HUES48 (cell line): ENCODE measurements around the gene LSAMP.
"Not testable (repeated sequence)": the region's sequence is repeated elsewhere in the genome, so short reads cannot be mapped to it uniquely, and the experiment has no call there.

Experiments
- H3K27ac ChIP-seq: one replicate; pipeline ENCODE4 v1.7.0; 2013; ENCODE audit warnings: low read depth, low read length, inconsistent platforms
- H3K27me3 ChIP-seq: 2 replicates; pipeline ENCODE4 v1.6.1; 2013; ENCODE audit warnings: mild to moderate bottlenecking, low read length; ENCODE audit not compliant: control insufficient read depth, insufficient read depth
- H3K36me3 ChIP-seq: 2 replicates; pipeline ENCODE4 v1.6.1; 2013; ENCODE audit warnings: low read length; ENCODE audit not compliant: control insufficient read depth, insufficient read depth
- H3K4me1 ChIP-seq: 2 replicates; pipeline ENCODE4 v1.6.1; 2013; ENCODE audit warnings: mild to moderate bottlenecking, low read length; ENCODE audit not compliant: control insufficient read depth, insufficient read depth
- H3K4me3 ChIP-seq: 2 replicates; pipeline ENCODE4 v1.5.1; 2013; ENCODE audit warnings: mild to moderate bottlenecking, low read depth, low read length
- H3K9ac ChIP-seq: 2 replicates; pipeline ENCODE4 v1.6.1; 2013; ENCODE audit warnings: mild to moderate bottlenecking, low read depth, low read length, moderate library complexity
- H3K9me3 ChIP-seq: 2 replicates; pipeline ENCODE4 v1.6.1; 2013; ENCODE audit warnings: low read length; ENCODE audit not compliant: control insufficient read depth, insufficient read depth

LSAMP gene

GRCh38 chr3:116241677-116242076 lies 203.6 kb downstream of the LSAMP start:
- Histone ChIP-seq H3K36me3 (no peaks in the 10 kb centered on the region), H3K4me1 (no peaks in the 10 kb centered on the region), H3K27me3 (no peaks in the 10 kb centered on the region), H3K9me3 (no peaks in the 10 kb centered on the region), H3K27ac (no peak overlapping the region), H3K4me3 (no peak overlapping the region), H3K9ac (no peak overlapping the region)

- Histone ChIP-seq H3K36me3 (no peaks in the 10 kb centered on the region), H3K4me3 (no peak overlapping the region), H3K9ac (no peak overlapping the region), H3K4me1 (no peaks in the 10 kb centered on the region), H3K27ac (no peak overlapping the region), H3K27me3 (no peaks in the 10 kb centered on the region), H3K9me3 (no peaks in the 10 kb centered on the region)
Observed at GRCh38 chr3:116240261-116240660, 205.0 kb downstream of the LSAMP start.

GRCh38 chr3:116238846-116239565 lies 206.3 kb downstream of the LSAMP start:
- Histone ChIP-seq H3K9me3 (no peaks in the 10 kb centered on the region), H3K36me3 (no peaks in the 10 kb centered on the region), H3K4me3 (no peak overlapping the region), H3K4me1 (no peaks in the 10 kb centered on the region), H3K27me3 (no peaks in the 10 kb centered on the region), H3K9ac (no peak overlapping the region), H3K27ac (no peak overlapping the region)

GRCh38 chr3:116233711-116234357 lies 211.5 kb downstream of the LSAMP start:
- H3K27ac ChIP-seq: no peak overlapping the region
- H3K4me3 ChIP-seq: no peak overlapping the region
- H3K9me3 ChIP-seq: no peaks in the 10 kb centered on the region
- no peaks in the 10 kb centered on the region for H3K36me3 ChIP-seq
- no peaks in the 10 kb centered on the region for H3K27me3 ChIP-seq
- H3K9ac ChIP-seq: no peak overlapping the region
- H3K4me1 ChIP-seq: no peaks in the 10 kb centered on the region

- Histone ChIP-seq H3K9ac (no peak overlapping the region), H3K4me3 (no peak overlapping the region), H3K36me3 (no peaks in the 10 kb centered on the region), H3K9me3 (no peaks in the 10 kb centered on the region), H3K4me1 (no peaks in the 10 kb centered on the region), H3K27ac (no peak overlapping the region), H3K27me3 (no peaks in the 10 kb centered on the region)
Observed at GRCh38 chr3:116230431-116231020, 214.8 kb downstream of the LSAMP start.

- H3K27me3 ChIP-seq: no peaks in the 10 kb centered on the region
- H3K4me3 ChIP-seq: no peak overlapping the region
- no peak overlapping the region for H3K9ac ChIP-seq
- H3K36me3 ChIP-seq: no peaks in the 10 kb centered on the region
- no peak overlapping the region for H3K27ac ChIP-seq
- H3K9me3 ChIP-seq: no peaks in the 10 kb centered on the region
- no peaks in the 10 kb centered on the region for H3K4me1 ChIP-seq
Observed at GRCh38 chr3:116226266-116226665, 219.0 kb downstream of the LSAMP start.

GRCh38 chr3:116216761-116217160 lies 228.5 kb downstream of the LSAMP start:
- Histone ChIP-seq H3K27ac (no peak overlapping the region), H3K4me3 (no peak overlapping the region), H3K9ac (no peak overlapping the region), H3K27me3 (no peaks in the 10 kb centered on the region), H3K9me3 (no peaks in the 10 kb centered on the region), H3K36me3 (no peaks in the 10 kb centered on the region), H3K4me1 (0 out of 2 replicates have a peak, but pooled peaks cover 2% of the 10 kb centered on the region)

GRCh38 chr3:116211901-116212300 lies 233.4 kb downstream of the LSAMP start:
- Histone ChIP-seq H3K9me3 (0 out of 2 replicates have a peak, but pooled peaks cover 3% of the 10 kb centered on the region), H3K27ac (no peak overlapping the region), H3K4me1 (0 out of 2 replicates have a peak, but pooled peaks cover 4% of the 10 kb centered on the region), H3K27me3 (no peaks in the 10 kb centered on the region), H3K9ac (no peak overlapping the region), H3K36me3 (no peaks in the 10 kb centered on the region), H3K4me3 (no peak overlapping the region)

GRCh38 chr3:116208830-116209229 lies 236.5 kb downstream of the LSAMP start:
- not testable (repeated sequence) for H3K9me3 ChIP-seq, H3K27ac ChIP-seq, H3K36me3 ChIP-seq, H3K4me3 ChIP-seq, H3K27me3 ChIP-seq, H3K4me1 ChIP-seq, H3K9ac ChIP-seq

GRCh38 chr3:116200956-116201690 lies 244.2 kb downstream of the LSAMP start:
- Histone ChIP-seq H3K4me1 (peaks cover 6% of the 10 kb centered on the region; the same call in 1 of the 2 replicates), H3K4me3 (no peak overlapping the region), H3K9me3 (no peaks in the 10 kb centered on the region), H3K27ac (no peak overlapping the region), H3K36me3 (no peaks in the 10 kb centered on the region), H3K9ac (no peak overlapping the region), H3K27me3 (no peaks in the 10 kb centered on the region)
